ENCODE measurements around the gene NOS1. TPM values are rescaled to one million over a fixed set of nuclear protein-coding genes. Genes with fewer than 3 reads are reported as not detected.

NOS1 gene
- total and polyA plus RNA-seq, 2 of the 8 experiments (the other 6 are each of a cell fraction or from before 2014, with no cell fraction given) = 1.5 to 2.0 TPM

GRCh38 chr12:117187421-117187820 is 174.0 kb downstream of the NOS1 start (continued):
- no peak for TF ChIP-seq HDAC6 (IDR thresholded peaks at IDR 0.05; ENCODE audit: low read depth, low read length)
- no peak for TF ChIP-seq KDM4A (IDR thresholded peaks at IDR 0.05; ENCODE audit: low read depth, low read length, severe bottlenecking)
- TF ChIP-seq SUZ12 (IDR thresholded peaks at IDR 0.05; ENCODE audit: low read length) = no peak
- TF ChIP-seq MAFK (IDR thresholded peaks at IDR 0.05; ENCODE audit: low read depth, low read length) = no peak

Measured in H1 (cell line).